ENCODE data around the gene VPS13C. TPM values are rescaled to one million over a fixed set of nuclear protein-coding genes. Genes with fewer than 3 reads are reported as not detected.

Gene VPS13C
- polyA plus RNA-seq, 2 of the 4 experiments (the other 2 are of a cell fraction) = 13.2 to 26.5 TPM

DNA sequence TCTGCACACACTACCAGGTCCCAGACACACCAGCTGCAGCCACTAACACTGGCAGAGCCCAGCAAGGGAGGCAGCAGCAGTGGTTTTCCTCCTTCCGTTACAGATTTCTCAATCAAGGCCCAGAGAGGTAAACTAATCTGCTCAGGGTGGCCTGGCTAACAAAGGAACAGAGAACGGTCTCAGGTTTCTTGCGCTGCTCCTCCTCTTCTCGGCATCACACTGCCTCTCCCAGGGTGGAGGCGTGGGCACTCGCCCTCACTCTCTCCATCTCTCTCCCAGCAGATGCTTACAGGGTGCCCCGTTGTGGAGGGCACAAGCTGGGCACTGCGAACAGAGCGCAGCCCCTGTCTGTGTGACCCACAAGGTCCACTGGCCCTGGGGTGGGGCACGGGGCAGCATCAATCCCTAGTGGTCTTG lies 228.7 kb downstream of the VPS13C start:
- ATAC-seq (no peak), DNase-seq (ENCODE audit: low read depth in 1 of 2, low spot score in 1 of 2) (no peak), FAIRE-seq (no peak)
- WGBS (ENCODE audit: missing lambda C conversion rate) = 58% methylated on average over 10 of the region's 10 CpGs
- Histone ChIP-seq H3K27ac (no peak overlapping the region), H3K4me2 (no peak overlapping the region), H3K4me3 (no peak overlapping the region), H3K9me3 (no peaks in the 10 kb centered on the region), H3K4me1 (peaks cover 7% of the 10 kb centered on the region; the same call in 1 of the 3 replicates)
- TF ChIP-seq MAZ (IDR thresholded peaks at IDR 0.05; ENCODE audit: borderline replicate concordance, low read depth, low read length) (no peak), PHF8 (IDR thresholded peaks at IDR 0.05; ENCODE audit: borderline replicate concordance, low read depth) (no peak), HOXB5 (CRISPR knock-in tag; IDR thresholded peaks at IDR 0.05) (no peak), SREBF2 (IDR thresholded peaks at IDR 0.05) (no peak), TFCP2L1 (CRISPR knock-in tag; IDR thresholded peaks at IDR 0.05) (no peak), ZFP36 (IDR thresholded peaks at IDR 0.05; ENCODE audit: borderline replicate concordance, partially characterized antibody) (no peak), BHLHE40 (IDR thresholded peaks at IDR 0.05; ENCODE audit: low read depth, low read length) (no peak), RCOR1 (IDR thresholded peaks at IDR 0.05; ENCODE audit: low read depth, low read length) (no peak), NR3C1 (IDR thresholded peaks at IDR 0.05) (no peak), MAFK (IDR thresholded peaks at IDR 0.05; ENCODE audit: partially characterized antibody) (no peak)
- POLR2A ChIA-PET = no interaction called here
- CTCF ChIA-PET = interaction anchor here (0.5 to 5.6 kb wide), 7 partner anchors 11 to 1245 kb away, joined by 3 to 61 read pairs (median 5); no protein-coding TSS in a partner anchor

DNA sequence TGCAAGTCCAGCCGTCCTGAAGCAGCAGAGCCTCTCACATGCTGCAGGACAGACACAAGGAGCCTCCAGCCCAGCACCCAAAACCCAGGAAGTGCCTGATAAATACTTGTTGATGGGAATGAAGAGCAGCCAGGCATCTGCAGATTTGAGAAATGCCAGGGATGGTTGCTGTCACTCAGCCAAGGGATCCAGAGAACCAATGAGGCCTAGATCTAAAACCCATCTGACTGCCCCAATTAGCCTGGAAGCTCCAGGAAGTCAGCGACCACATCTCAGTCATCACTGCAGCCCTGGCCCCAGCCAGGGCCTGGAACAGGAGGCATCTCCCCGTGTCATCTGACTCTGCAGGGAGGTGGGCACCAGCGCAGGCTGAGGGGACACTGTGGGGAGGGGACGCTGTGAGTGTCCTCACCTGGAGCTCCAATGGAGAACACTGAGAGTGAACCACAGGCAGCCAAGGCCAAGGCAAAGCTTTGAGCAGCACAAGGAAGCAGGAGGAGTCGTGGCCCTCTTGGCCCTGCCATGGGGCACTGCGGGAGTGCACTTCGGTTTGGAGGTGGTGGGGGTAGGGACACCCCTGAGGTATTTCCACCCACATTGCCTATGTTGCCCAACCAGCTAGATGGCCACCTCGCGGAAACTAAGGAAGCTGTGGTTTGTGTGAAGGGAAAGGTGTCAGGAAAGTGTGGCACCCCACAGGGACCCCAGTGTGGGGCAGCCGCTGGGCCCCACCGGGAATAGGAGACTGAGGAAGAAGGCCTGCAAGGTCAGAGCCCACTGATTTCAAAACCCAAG lies 229.5 kb downstream of the VPS13C start:
- Histone ChIP-seq H3K4me2 (no peak overlapping the region), H3K4me3 (no peak overlapping the region), H3K27ac (no peak overlapping the region), H3K4me1 (peaks cover 5% of the 10 kb centered on the region; the same call in 1 of the 3 replicates), H3K9me3 (no peaks in the 10 kb centered on the region)
- WGBS (ENCODE audit: missing lambda C conversion rate) = 66% methylated on average over 11 of the region's 12 CpGs
- ChIA-PET POLR2A (no interaction called here), CTCF (interaction anchor here (1.9 to 5.6 kb wide), 3 partner anchors 10 to 1244 kb away, joined by 6 to 61 read pairs (median 11); no protein-coding TSS in a partner anchor)
- DNase-seq (ENCODE audit: low read depth in 1 of 2, low spot score in 1 of 2) (no peak), ATAC-seq (no peak), FAIRE-seq (no peak)
- TF ChIP-seq NFE2L2 (conservative IDR thresholded peaks at IDR 0.05; ENCODE audit: low read length) = no peak
- no peak for TF ChIP-seq HDAC2 (IDR thresholded peaks at IDR 0.05)
- no peak for TF ChIP-seq ZC3H11A (IDR thresholded peaks at IDR 0.05)
- no peak for TF ChIP-seq KDM5A (IDR thresholded peaks at IDR 0.05)
- TF ChIP-seq NPAS2 (CRISPR knock-in tag; IDR thresholded peaks at IDR 0.05; ENCODE audit: borderline replicate concordance) = no peak
- TF ChIP-seq SREBF2 (IDR thresholded peaks at IDR 0.05) = no peak
- no peak for TF ChIP-seq HOXA7 (CRISPR knock-in tag; IDR thresholded peaks at IDR 0.05)
- no peak for TF ChIP-seq FOXS1 (CRISPR knock-in tag; IDR thresholded peaks at IDR 0.05)
- TF ChIP-seq RFX5 (IDR thresholded peaks at IDR 0.05) = no peak
- no peak for TF ChIP-seq BHLHE40 (IDR thresholded peaks at IDR 0.05; ENCODE audit: low read depth, low read length)
- TF ChIP-seq SMC3 (IDR thresholded peaks at IDR 0.05) = no peak
- TF ChIP-seq HOXB5 (CRISPR knock-in tag; IDR thresholded peaks at IDR 0.05) = no peak
- TF ChIP-seq, protein P1, sequence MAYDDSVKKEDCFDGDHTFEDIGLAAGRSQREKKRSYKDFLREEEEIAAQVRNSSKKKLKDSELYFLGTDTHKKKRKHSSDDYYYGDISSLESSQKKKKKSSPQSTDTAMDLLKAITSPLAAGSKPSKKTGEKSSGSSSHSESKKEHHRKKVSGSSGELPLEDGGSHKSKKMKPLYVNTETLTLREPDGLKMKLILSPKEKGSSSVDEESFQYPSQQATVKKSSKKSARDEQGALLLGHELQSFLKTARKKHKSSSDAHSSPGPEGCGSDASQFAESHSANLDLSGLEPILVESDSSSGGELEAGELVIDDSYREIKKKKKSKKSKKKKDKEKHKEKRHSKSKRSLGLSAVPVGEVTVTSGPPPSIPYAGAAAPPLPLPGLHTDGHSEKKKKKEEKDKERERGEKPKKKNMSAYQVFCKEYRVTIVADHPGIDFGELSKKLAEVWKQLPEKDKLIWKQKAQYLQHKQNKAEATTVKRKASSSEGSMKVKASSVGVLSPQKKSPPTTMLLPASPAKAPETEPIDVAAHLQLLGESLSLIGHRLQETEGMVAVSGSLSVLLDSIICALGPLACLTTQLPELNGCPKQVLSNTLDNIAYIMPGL (CRISPR knock-in tag; IDR thresholded peaks at IDR 0.05; ENCODE audit: borderline replicate concordance) = no peak
- TF ChIP-seq TFCP2L1 (CRISPR knock-in tag; IDR thresholded peaks at IDR 0.05) = no peak
- no peak for TF ChIP-seq HEYL (CRISPR knock-in tag; IDR thresholded peaks at IDR 0.05)
- no peak for TF ChIP-seq RARB (CRISPR knock-in tag; IDR thresholded peaks at IDR 0.05)
- TF ChIP-seq MYC (IDR thresholded peaks at IDR 0.05; ENCODE audit: borderline replicate concordance, low read length) = no peak
- no peak for TF ChIP-seq CBX2 (IDR thresholded peaks at IDR 0.05; ENCODE audit: borderline replicate concordance, low read depth)

Measured in A549 (cell line).